Lung (tissue), 12 donors: ENCODE data around the gene PCDHA1. TPM values are rescaled to one million over a fixed set of nuclear protein-coding genes. Genes with fewer than 3 reads are reported as not detected.
"Not testable (repeated sequence)": the region's sequence is repeated elsewhere in the genome, so short reads cannot be mapped to it uniquely, and the experiment has no call there.

ENCODE experiments used
- ATAC-seq: fragments of 200-7000 bp; cut with Tn5 transposase; one replicate; pipeline ENCODE4 v1.9.1; 2020; ENCODE audit warnings: moderate number of reproducible peaks; ENCODE audit not compliant: insufficient read depth, low FRiP score
- DNase-seq, 3 donors: peaks; one replicate each; pipeline ENCODE4 v3.0.0-alpha.2; 2013 to 2017
- H3K27ac ChIP-seq, 2 donors: one replicate each; pipeline ENCODE4 v1.5.1; 2013; ENCODE audit warnings: mild to moderate bottlenecking in 2 of 2, moderate library complexity in 2 of 2, control low read depth in 1 of 2, inconsistent platforms in 1 of 2, low read depth in 1 of 2, low read length in 1 of 2
- H3K27me3 ChIP-seq, 3 donors: one replicate each; pipeline ENCODE4 v1.5.1; 2013; ENCODE audit warnings: low read length in 2 of 3; ENCODE audit not compliant: control insufficient read depth in 3 of 3, insufficient read depth in 3 of 3
- H3K36me3 ChIP-seq, 4 donors: one replicate each; pipeline ENCODE4 v1.5.1; 2013; ENCODE audit warnings: low read length in 4 of 4, mild to moderate bottlenecking in 1 of 4, moderate library complexity in 1 of 4; ENCODE audit not compliant: control insufficient read depth in 4 of 4, insufficient read depth in 4 of 4
- H3K4me1 ChIP-seq, 5 donors: one replicate each; pipeline ENCODE4 v1.5.1; 2013; ENCODE audit warnings: low read length in 5 of 5, mild to moderate bottlenecking in 2 of 5, moderate library complexity in 1 of 5; ENCODE audit not compliant: control insufficient read depth in 5 of 5, insufficient read depth in 5 of 5
- H3K4me3 ChIP-seq: one replicate; pipeline ENCODE4 v1.5.1; 2013; ENCODE audit warnings: mild to moderate bottlenecking, control low read depth, moderate library complexity
- H3K9ac ChIP-seq, 2 donors: one replicate each; pipeline ENCODE4 v1.5.1; 2013; ENCODE audit warnings: low read length in 2 of 2, control low read depth in 1 of 2; ENCODE audit not compliant: insufficient read depth in 1 of 2
- H3K9me3 ChIP-seq, 4 donors: one replicate each; pipeline ENCODE4 v1.5.1; 2013; ENCODE audit warnings: low read length in 3 of 4, mild to moderate bottlenecking in 1 of 4, moderate library complexity in 1 of 4; ENCODE audit not compliant: control insufficient read depth in 4 of 4, insufficient read depth in 3 of 4
- CTCF ChIP-seq: IDR thresholded peaks from 2 replicates; pipeline ENCODE4 v1.5.1; 2012; ENCODE audit warnings: mild to moderate bottlenecking; ENCODE audit errors: control extremely low read depth, extremely low read depth
- WGBS, 2 donors: extraction: QIAGEN DNeasy Blood & Tissue Kit; methylation state at CpG; one replicate each; pipeline ENCODE4 v1.1.7; 2013; 5-methylcytosine and 5-hydroxymethylcytosine counted together
- polyA plus RNA-seq, 2 donors: library from polyadenylated mRNA; stranded (reverse); fragments of 200-250 nt; gene quantifications; one replicate each; pipeline ENCODE4 v1.2.1, GENCODE V29; 2013
- total RNA-seq, 2 donors: library from RNA; depleted of rRNA in 1 of 2; stranded (reverse); fragments of >200 nt in 1 of 2; gene quantifications; one replicate each; pipeline ENCODE4 v1.2.1, GENCODE V29; 2014 to 2021
- donor health status: control.
- donor health status: control.
- donor health status: Bipolar disorder and iron deficiency.
- donor health status: healthy.
- donor health status: DM: yes; HTN: yes; CAD: no.

PCDHA1 gene
- total and polyA plus RNA-seq, 4 donors: 0.02 to 0.30 TPM; not detected in 2

GRCh38 chr5:140827704-140828361, 41.9 kb downstream of the PCDHA1 start, which contains the start of gene PCDHA6:
PCDHA6 (plus strand) TSS chr5:140827960; CDS start chr5:140828092, 132 bp downstream.
- Histone ChIP-seq H3K27ac (no peak within 1 kb of the TSS), H3K9ac (no peak within 1 kb of the TSS), H3K4me1 (no peaks in the 10 kb centered on the region), H3K27me3 (peaks cover 0 to 7% (median 0%) of the 10 kb centered on the region in 3 donors), H3K36me3 (no peaks in the 10 kb centered on the region), H3K4me3 (no peak within 1 kb of the TSS), H3K9me3 (peaks cover 0 to 32% (median 3%) of the 10 kb centered on the region in 4 donors)
- peak in 1 of 3 donors; percentile 3 for DNase-seq
- 15 to 17% methylated on average over 27 of the region's 27 CpGs for WGBS, 2 donors
- ATAC-seq: no peak
- no peak for TF ChIP-seq CTCF

- Histone ChIP-seq H3K9ac (no peak overlapping the region), H3K9me3 (peaks cover 0 to 27% (median 3%) of the 10 kb centered on the region in 4 donors), H3K27ac (no peak overlapping the region), H3K4me3 (no peak overlapping the region), H3K4me1 (no peaks in the 10 kb centered on the region), H3K36me3 (no peaks in the 10 kb centered on the region), H3K27me3 (peaks cover 0 to 7% (median 0%) of the 10 kb centered on the region in 3 donors)
- 19 to 23% methylated on average over 14 to 18 of the region's 18 CpGs for WGBS, 2 donors
- TF ChIP-seq CTCF: no peak
- no peak for ATAC-seq
- DNase-seq: no peak
These were observed 42.4 kb downstream of the PCDHA1 start for GRCh38 chr5:140828362-140828737.

GRCh38 chr5:140829511-140830501, 43.9 kb downstream of the PCDHA1 start:
- not testable (repeated sequence) for H3K4me1 ChIP-seq, H3K27me3 ChIP-seq, H3K27ac ChIP-seq, H3K9ac ChIP-seq, ATAC-seq, H3K36me3 ChIP-seq, DNase-seq, H3K4me3 ChIP-seq
- 42 to 49% methylated on average over 85 to 106 of the region's 106 CpGs for WGBS, 2 donors
- H3K9me3 ChIP-seq: peaks cover 0 to 25% (median 3%) of the 10 kb centered on the region in 4 donors

- Histone ChIP-seq H3K4me3 (no peak within 1 kb of the TSS), H3K9me3 (peaks cover 0 to 34% (median 1%) of the 10 kb centered on the region in 4 donors), H3K9ac (no peak within 1 kb of the TSS), H3K36me3 (no peaks in the 10 kb centered on the region), H3K27me3 (peaks cover 0 to 3% (median 0%) of the 10 kb centered on the region in 3 donors), H3K27ac (no peak within 1 kb of the TSS), H3K4me1 (no peaks in the 10 kb centered on the region)
- DNase-seq (peak in 2 of 3 donors; percentile 11 to 35), ATAC-seq (no peak)
- WGBS, 2 donors: 7 to 10% methylated on average over 8 of the region's 8 CpGs
- TF ChIP-seq CTCF: no peak
These were observed 48.1 kb downstream of the PCDHA1 start, which contains the start of gene PCDHA7 for GRCh38 chr5:140833993-140834392. PCDHA7 (plus strand) TSS chr5:140834269; CDS start chr5:140834384, 115 bp downstream.

GRCh38 chr5:140834439-140835008, 48.6 kb downstream of the PCDHA1 start:
- not testable (repeated sequence) for H3K4me3 ChIP-seq

More at GRCh38 chr5:140834439-140835008, 48.6 kb downstream of the PCDHA1 start:
- not testable (repeated sequence) for H3K36me3 ChIP-seq, H3K9ac ChIP-seq, DNase-seq, H3K27ac ChIP-seq, ATAC-seq, H3K4me1 ChIP-seq, H3K27me3 ChIP-seq
- 18 to 26% methylated on average over 24 to 27 of the region's 38 CpGs for WGBS, 2 donors
- peaks cover 0 to 29% (median 1%) of the 10 kb centered on the region in 4 donors for H3K9me3 ChIP-seq
